Fibroblast of the conjunctiva (primary cell): Measurements from ENCODE around the gene TMEM178B.
"Not testable (repeated sequence)": the region's sequence is repeated elsewhere in the genome, so short reads cannot be mapped to it uniquely, and the experiment has no call there.

Source experiments
- DNase-seq: peaks from one replicate; pipeline ENCODE4 v3.0.0-alpha.2; 2010; ENCODE audit warnings: low read depth

Gene TMEM178B

GRCh38 chr7:141073641-141074161 lies at the start of gene TMEM178B:
Gene TMEM178B (plus strand): TSS chr7:141074064.
- no peak for DNase-seq

DNA sequence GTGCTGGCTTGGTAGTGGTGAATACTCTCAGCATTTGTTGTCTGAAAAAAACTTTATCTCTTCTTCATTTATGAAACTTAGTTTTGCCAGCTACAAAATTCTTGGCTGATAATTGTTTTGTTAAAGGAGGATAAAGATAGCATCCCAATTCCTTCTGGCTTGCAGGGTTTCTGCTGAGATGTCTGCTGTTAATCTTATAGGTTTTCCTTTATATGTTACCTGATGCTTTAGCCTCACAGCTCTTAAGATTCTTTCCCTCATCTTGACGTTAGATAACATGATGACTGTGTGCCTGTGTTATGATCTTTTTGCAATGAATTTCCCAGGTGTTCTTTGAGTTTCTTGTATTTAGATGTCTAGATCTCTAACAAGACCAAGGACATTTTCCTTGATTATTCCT lies 49.2 kb upstream of the TMEM178B start:
- DNase-seq, result no peak

DNA sequence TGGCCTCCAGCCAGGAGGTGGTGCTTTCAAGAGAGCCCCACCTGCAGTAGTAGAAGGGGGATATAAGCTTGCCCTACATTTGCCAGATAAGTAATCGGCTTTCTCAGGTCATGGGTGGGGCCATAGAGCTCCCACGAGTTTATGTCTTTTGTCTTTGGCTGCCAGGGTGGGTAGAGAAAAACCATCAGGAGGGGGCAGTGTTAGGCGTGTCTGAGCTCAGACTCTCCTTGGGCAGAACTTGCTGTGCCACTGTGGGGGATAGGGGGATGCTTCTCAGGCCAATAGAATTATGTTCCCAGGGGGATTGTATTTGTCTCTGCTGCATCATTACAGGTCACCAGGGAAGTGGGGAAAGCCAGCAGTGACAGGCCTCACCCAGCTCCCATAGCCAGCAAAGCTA lies 46.8 kb upstream of the TMEM178B start:
- no peak for DNase-seq

GRCh38 chr7:141028767-141029166 lies 45.1 kb upstream of the TMEM178B start:
- no peak for DNase-seq

GRCh38 chr7:141032539-141033323 lies 41.1 kb upstream of the TMEM178B start:
- not testable (repeated sequence) for DNase-seq

DNA sequence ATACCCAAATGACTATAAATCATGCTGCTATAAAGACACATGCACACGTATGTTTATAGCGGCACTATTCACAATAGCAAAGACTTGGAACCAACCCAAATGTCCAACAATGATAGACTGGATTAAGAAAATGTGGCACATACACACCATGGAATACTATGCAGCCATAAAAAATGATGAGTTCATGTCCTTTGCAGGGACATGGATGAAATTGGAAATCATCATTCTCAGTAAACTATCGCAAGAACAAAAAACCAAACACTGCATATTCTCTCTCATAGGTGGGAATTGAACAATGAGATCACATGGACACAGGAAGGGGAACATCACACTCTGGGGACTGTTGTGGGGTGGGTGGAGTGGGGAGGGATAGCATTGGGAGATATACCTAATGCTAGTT lies 35.8 kb upstream of the TMEM178B start:
- not testable (repeated sequence) for DNase-seq

DNA sequence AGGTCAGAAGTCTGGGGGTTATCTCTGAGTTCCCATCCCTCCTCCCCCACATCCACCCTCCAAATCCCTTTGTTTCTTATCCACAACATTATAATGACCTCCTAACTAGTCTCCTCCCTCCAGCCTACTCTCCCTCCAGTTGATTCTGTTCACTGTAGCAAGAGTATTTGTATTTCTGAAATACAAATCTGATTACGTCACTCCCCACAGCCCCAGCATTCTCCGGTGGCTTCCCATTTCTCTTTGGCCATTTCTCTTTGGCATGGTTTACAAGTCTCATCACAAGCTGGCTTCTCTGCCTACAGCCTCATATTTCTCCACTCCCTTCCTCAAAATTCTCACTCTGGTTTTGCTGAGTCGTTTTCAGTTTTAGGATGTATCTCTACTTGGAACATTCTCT lies 34.5 kb upstream of the TMEM178B start:
- DNase-seq, result no peak

- DNase-seq, result no peak
Measured at GRCh38 chr7:141042222-141043193, 31.4 kb upstream of the TMEM178B start.

DNA sequence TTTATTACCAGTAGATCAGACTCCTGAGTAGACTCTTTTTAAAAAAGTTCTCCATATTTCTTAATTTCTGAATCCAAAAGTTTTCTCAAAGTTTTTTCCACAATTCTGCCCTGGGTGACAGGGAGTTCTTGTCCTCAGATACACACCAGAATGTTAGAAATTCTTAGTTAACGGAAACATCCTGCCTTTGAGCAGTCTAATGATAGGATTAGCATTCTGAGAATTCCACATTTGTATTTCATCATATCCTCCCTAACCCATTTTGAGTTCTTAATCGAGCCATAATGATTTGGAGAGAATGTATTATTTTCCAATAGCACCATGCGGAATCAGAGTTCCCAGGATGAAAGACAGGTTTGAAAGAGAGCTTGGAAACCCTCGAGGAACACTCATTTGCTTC lies 30.2 kb upstream of the TMEM178B start:
- DNase-seq, result no peak

DNA sequence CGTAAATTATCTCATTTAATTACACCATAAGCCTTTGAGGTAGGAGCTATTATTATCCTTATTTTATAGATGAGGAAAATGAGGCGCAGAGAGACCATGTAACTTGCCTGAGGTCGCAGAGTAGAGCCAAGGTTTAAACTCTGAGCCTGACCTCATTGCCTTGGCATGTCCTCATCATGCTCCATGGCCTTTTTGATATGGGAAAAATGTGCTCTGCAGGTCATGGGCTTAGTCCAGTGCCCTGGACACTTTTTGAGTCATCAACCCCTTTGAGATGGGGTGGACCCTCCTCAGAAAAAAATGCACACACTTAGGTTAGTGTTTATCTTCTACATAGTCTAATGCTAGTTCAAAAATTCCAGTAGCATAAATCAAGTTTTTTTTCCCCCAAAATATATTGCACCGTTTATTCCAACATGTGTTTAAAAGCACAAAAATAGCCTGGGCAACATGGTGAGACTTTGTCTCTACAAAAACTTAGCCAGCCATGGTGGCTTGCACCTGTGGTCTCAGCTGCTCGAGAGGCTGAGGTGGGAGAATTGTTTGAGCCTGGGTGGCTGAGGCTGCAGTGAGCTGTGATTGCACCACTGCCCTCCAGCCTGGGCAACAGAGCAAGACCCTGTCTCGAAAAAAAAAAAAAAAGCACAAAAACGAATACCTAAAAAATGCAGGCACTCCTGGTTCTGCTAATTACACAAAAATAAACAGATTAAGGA lies 28.6 kb upstream of the TMEM178B start:
- no peak for DNase-seq

DNA sequence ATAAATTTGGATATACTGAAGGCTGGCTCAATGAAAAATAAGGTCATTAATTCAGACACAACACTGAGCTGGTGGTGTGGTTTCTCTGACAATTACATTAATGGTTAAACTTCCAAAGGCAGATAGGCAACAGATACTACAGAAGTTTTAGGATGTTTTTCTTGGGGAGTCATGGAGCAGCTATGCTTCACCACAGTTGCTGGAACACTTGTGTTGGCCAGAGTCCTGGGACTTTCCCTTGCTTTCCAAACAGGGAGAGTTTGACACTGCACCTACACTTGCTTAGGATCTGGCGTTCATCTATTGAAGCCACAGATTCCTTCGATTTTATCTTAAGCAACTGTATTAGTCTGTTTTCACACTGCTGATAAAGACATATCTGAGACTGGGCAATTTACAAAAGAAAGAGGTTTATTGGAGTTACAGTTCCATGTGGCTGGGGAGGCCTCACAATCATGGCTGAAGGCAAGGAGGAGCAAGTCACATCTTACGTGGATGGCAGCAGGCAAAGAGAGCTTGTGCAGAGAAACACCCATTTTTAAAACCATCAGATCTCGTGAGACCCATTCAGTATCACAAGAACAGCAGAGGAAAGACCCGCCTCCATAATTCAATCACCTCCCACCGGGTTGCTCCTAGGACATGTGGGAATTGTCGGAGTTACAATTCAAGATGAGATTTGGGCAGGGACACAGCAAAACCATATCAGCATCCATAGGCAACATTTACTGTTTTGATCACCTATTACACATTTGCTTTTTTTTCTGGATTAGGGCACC lies 27.8 kb upstream of the TMEM178B start:
- no peak for DNase-seq

GRCh38 chr7:141053626-141054025 lies 20.2 kb upstream of the TMEM178B start:
- DNase-seq, result no peak

- DNase-seq, result no peak
Measured at GRCh38 chr7:141055146-141055545, 18.7 kb upstream of the TMEM178B start.

DNA sequence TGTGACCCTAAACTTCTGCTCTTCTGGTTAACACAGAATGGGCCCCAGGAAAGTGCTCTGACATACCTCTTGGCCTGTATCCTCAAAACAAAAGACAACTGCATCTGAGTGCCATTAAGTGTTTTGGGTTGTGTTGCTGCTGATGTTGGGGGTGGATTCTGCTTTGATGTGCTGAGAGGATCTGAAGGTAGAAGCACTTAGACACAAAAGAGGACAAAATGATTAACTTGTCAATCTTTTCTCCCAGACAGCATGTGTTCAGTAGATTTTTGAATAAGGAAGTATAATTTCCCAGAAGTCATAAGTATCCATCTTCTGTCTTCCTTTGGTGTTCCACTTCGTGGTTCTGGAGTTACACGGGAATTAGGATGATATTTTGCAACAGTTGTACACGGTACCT lies 16.1 kb upstream of the TMEM178B start:
- no peak for DNase-seq

- DNase-seq, result not testable (repeated sequence)
Measured at GRCh38 chr7:141067856-141068255, 6.0 kb upstream of the TMEM178B start.

DNA sequence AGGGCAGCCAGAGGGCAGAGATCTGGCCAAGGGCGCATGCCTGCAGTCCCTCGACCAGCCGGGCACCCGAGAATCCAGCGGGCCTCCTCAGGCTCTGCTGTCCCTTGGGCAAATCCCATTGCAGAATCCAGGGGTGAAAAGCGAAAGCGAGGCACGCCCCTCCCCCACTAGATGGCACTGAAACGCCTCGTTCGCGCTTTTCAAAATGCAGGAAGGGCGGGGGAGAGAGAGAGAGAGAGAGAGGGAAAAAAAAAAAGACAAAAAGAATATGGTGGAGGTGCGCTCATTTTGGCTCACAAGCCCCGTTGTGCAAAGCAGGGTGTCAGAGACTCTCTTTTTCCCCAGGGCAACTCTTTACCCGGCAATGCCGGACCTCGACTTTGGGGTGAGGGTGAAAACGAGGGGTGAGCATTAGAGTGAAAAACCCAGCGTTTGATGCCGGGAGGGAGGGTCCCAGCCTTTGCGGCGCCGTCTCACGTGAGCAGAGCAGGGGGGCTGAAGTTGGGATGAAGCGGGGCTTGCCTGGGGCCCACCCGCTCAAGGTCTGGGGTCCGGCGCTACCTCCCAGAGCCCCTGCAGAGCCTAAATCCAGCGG lies 2.5 kb upstream of the TMEM178B start:
- DNase-seq, result no peak

- DNase-seq, result no peak
Measured at GRCh38 chr7:141071855-141072547, 1.9 kb upstream of the TMEM178B start.

- DNase-seq, result peak; percentile 31
Measured at GRCh38 chr7:141072548-141073172, 1.2 kb upstream of the TMEM178B start.

- no peak for DNase-seq
Measured at GRCh38 chr7:141073173-141073640, 657 bp upstream of the TMEM178B start.
